ENCODE measurements around the gene TCTA.

Gene TCTA

GRCh38 chr3:49371946-49372345 is 40.3 kb upstream of the TCTA start:
- Histone ChIP-seq H3K4me2 (ENCODE audit: low read length) (no peak overlapping the region), H3K27ac (ENCODE audit: low read depth, low read length, poor library complexity, severe bottlenecking) (no peak overlapping the region), H3K27me3 (ENCODE audit: insufficient read depth, low read length) (no peaks in the 10 kb centered on the region), H3K4me1 (ENCODE audit: insufficient read depth, low read length, severe bottlenecking) (no peaks in the 10 kb centered on the region), H3K9ac (ENCODE audit: low read length) (no peak overlapping the region), H3K9me2 (ENCODE audit: low read depth, low read length) (no peaks in the 10 kb centered on the region), H2AFZ (ENCODE audit: low read length) (no peak overlapping the region), H3K36me3 (ENCODE audit: insufficient read depth, low read length) (peaks cover 90% of the 10 kb centered on the region), H4K20me1 (ENCODE audit: insufficient read depth, low read length) (no peaks in the 10 kb centered on the region), H3F3A (ENCODE audit: insufficient read depth, low read length) (no peaks in the 10 kb centered on the region), H3K9me3 (ENCODE audit: low read length) (no peaks in the 10 kb centered on the region), H3K79me2 (ENCODE audit: insufficient read depth, low read length) (peaks cover 40% of the 10 kb centered on the region), H3K4me3 (ENCODE audit: low read depth, low read length, poor library complexity, severe bottlenecking) (no peak overlapping the region)
- TF ChIP-seq CTCF (IDR thresholded peaks at IDR 0.05; ENCODE audit: low read length), result no peak
- no peak for TF ChIP-seq EZH2 (IDR thresholded peaks at IDR 0.05; ENCODE audit: borderline replicate concordance, low read length)

- H3F3A ChIP-seq (ENCODE audit: insufficient read depth, low read length), result no peaks in the 10 kb centered on the region
- H3K4me2 ChIP-seq (ENCODE audit: low read length), result no peak overlapping the region
- no peak overlapping the region for H3K27ac ChIP-seq (ENCODE audit: low read depth, low read length, poor library complexity, severe bottlenecking)
These were observed 34.7 kb upstream of the TCTA start for GRCh38 chr3:49377483-49377882.

GRCh38 chr3:49378249-49378895 is 33.9 kb upstream of the TCTA start:
- no peaks in the 10 kb centered on the region for H3K9me2 ChIP-seq (ENCODE audit: low read depth, low read length)
- peaks cover 87% of the 10 kb centered on the region for H3K79me2 ChIP-seq (ENCODE audit: insufficient read depth, low read length)
- no peaks in the 10 kb centered on the region for H3K4me1 ChIP-seq (ENCODE audit: insufficient read depth, low read length, severe bottlenecking)
- TF ChIP-seq EZH2 (IDR thresholded peaks at IDR 0.05; ENCODE audit: borderline replicate concordance, low read length), result no peak
- TF ChIP-seq CTCF (IDR thresholded peaks at IDR 0.05; ENCODE audit: low read length), result no peak
- no peak overlapping the region for H3K27ac ChIP-seq (ENCODE audit: low read depth, low read length, poor library complexity, severe bottlenecking)
- H2AFZ ChIP-seq (ENCODE audit: low read length), result no peak overlapping the region
- peaks cover 77% of the 10 kb centered on the region for H3K36me3 ChIP-seq (ENCODE audit: insufficient read depth, low read length)
- no peaks in the 10 kb centered on the region for H4K20me1 ChIP-seq (ENCODE audit: insufficient read depth, low read length)
- no peak overlapping the region for H3K4me3 ChIP-seq (ENCODE audit: low read depth, low read length, poor library complexity, severe bottlenecking)
- no peaks in the 10 kb centered on the region for H3K27me3 ChIP-seq (ENCODE audit: insufficient read depth, low read length)
- H3K4me2 ChIP-seq (ENCODE audit: low read length), result no peak overlapping the region
- H3K9ac ChIP-seq (ENCODE audit: low read length), result no peak overlapping the region
- H3F3A ChIP-seq (ENCODE audit: insufficient read depth, low read length), result no peaks in the 10 kb centered on the region
- peaks cover 13% of the 10 kb centered on the region for H3K9me3 ChIP-seq (ENCODE audit: low read length)

More at GRCh38 chr3:49377483-49377882, 34.7 kb upstream of the TCTA start:
- no peak overlapping the region for H3K4me3 ChIP-seq (ENCODE audit: low read depth, low read length, poor library complexity, severe bottlenecking)
- H3K27me3 ChIP-seq (ENCODE audit: insufficient read depth, low read length), result no peaks in the 10 kb centered on the region
- H2AFZ ChIP-seq (ENCODE audit: low read length), result no peak overlapping the region
- H4K20me1 ChIP-seq (ENCODE audit: insufficient read depth, low read length), result no peaks in the 10 kb centered on the region
- peaks cover 78% of the 10 kb centered on the region for H3K79me2 ChIP-seq (ENCODE audit: insufficient read depth, low read length)
- H3K9me3 ChIP-seq (ENCODE audit: low read length), result peaks cover 10% of the 10 kb centered on the region
- no peaks in the 10 kb centered on the region for H3K9me2 ChIP-seq (ENCODE audit: low read depth, low read length)
- H3K4me1 ChIP-seq (ENCODE audit: insufficient read depth, low read length, severe bottlenecking), result no peaks in the 10 kb centered on the region
- TF ChIP-seq CTCF (IDR thresholded peaks at IDR 0.05; ENCODE audit: low read length) (no peak), EZH2 (IDR thresholded peaks at IDR 0.05; ENCODE audit: borderline replicate concordance, low read length) (no peak)
- H3K36me3 ChIP-seq (ENCODE audit: insufficient read depth, low read length), result peaks cover 77% of the 10 kb centered on the region
- H3K9ac ChIP-seq (ENCODE audit: low read length), result no peak overlapping the region
